C4-2B (cell line): Measurements from ENCODE around the gene SGO1.

ENCODE experiments used
- ZFX ChIP-seq: fragments of 450-650 bp; IDR thresholded peaks from 2 replicates; pipeline ENCODE4 v1.6.1; 2017
- TF ChIP-seq, protein P1 (sequence below): fragments of 450-650 bp; conservative IDR thresholded peaks from 2 replicates; pipeline ENCODE4 v1.5.1; 2017; ENCODE audit warnings: mild to moderate bottlenecking

- TF ChIP-seq, protein P1, sequence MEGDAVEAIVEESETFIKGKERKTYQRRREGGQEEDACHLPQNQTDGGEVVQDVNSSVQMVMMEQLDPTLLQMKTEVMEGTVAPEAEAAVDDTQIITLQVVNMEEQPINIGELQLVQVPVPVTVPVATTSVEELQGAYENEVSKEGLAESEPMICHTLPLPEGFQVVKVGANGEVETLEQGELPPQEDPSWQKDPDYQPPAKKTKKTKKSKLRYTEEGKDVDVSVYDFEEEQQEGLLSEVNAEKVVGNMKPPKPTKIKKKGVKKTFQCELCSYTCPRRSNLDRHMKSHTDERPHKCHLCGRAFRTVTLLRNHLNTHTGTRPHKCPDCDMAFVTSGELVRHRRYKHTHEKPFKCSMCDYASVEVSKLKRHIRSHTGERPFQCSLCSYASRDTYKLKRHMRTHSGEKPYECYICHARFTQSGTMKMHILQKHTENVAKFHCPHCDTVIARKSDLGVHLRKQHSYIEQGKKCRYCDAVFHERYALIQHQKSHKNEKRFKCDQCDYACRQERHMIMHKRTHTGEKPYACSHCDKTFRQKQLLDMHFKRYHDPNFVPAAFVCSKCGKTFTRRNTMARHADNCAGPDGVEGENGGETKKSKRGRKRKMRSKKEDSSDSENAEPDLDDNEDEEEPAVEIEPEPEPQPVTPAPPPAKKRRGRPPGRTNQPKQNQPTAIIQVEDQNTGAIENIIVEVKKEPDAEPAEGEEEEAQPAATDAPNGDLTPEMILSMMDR, result no peak
- no peak for TF ChIP-seq ZFX
Measured at GRCh38 chr3:20232906-20233780, 47.1 kb upstream of the SGO1 start.
